Mammary microvascular endothelial cell (primary cell): ENCODE data around the gene HRG. TPM values are rescaled to one million over a fixed set of nuclear protein-coding genes. Genes with fewer than 3 reads are reported as not detected.

Experiments
- total RNA-seq: library from RNA; depleted of rRNA; stranded (reverse); fragments of >200 nt; gene quantifications from 2 replicates; pipeline ENCODE4 v1.2.3, GENCODE V29; 2015

Gene HRG, protein sequence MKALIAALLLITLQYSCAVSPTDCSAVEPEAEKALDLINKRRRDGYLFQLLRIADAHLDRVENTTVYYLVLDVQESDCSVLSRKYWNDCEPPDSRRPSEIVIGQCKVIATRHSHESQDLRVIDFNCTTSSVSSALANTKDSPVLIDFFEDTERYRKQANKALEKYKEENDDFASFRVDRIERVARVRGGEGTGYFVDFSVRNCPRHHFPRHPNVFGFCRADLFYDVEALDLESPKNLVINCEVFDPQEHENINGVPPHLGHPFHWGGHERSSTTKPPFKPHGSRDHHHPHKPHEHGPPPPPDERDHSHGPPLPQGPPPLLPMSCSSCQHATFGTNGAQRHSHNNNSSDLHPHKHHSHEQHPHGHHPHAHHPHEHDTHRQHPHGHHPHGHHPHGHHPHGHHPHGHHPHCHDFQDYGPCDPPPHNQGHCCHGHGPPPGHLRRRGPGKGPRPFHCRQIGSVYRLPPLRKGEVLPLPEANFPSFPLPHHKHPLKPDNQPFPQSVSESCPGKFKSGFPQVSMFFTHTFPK
- total RNA-seq, result not detected in 2 replicates

GRCh38 chr3:186665625-186666188 lies at the start of gene HRG:
TSS of gene HRG (plus strand) at chr3:186666014. CDS start at chr3:186666032, 18 bp downstream.

DNA sequence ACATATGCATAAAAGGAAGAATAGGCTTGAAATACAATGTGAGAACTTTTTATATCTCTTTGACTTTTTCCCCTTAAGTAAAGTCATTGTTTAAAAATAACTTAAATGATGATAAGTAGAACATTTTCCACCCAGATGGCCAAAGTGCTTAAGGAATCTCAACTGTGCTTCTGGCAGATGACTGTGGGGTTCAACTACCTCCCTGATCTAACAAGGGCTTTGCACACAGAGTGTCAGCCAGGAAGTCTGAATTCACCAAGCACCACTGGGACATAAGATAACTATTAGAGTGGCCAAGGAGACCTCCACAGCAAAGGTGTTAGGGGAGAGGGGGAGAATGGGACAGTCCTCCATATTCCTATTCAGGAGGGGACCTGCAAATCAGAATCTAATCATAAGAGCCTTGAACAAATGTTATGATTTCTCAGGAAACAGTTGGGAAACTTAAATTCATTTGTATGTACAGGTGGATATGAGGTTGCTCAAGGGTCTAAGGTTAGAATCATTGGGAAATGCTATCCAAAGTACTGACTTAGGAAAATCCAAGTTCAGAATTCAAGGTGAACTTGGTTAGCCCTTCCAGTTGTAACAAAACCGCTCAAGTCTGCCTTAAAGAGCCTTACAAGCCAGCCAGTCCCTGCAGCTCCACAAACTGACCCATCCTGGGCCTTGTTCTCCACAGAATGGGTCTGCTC lies 25.9 kb upstream of the HRG start, which contains the start of gene FETUB:
Gene FETUB, plus strand, starts transcription at position 622 of the 695 bp plus-strand sequence. Its CDS starts 62 bp downstream, at position 684.

GRCh38 chr3:186717039-186717457 lies 51.2 kb downstream of the HRG start, which contains the start of gene KNG1:
TSS of gene KNG1 (plus strand) at chr3:186717359. CDS start at chr3:186717543, 184 bp downstream.

Other genes with a start within 250 kb of the HRG start
- gene CRYGS, start 121.6 kb upstream of the HRG start, total RNA-seq, result 0.13 and 0.69 TPM in 2 replicates
- gene TBCCD1, start 98.7 kb upstream of the HRG start, total RNA-seq, result 14.5 and 16.3 TPM in 2 replicates
- gene DNAJB11, start 95.3 kb upstream of the HRG start, total RNA-seq, result 65.5 and 69.5 TPM in 2 replicates
- not detected in 2 replicates for gene AHSG, start 53.0 kb upstream of the HRG start, total RNA-seq
- not detected in 2 replicates for gene FETUB, start 25.6 kb upstream of the HRG start, total RNA-seq
- not detected in 2 replicates for gene KNG1, start 51.3 kb downstream of the HRG start, total RNA-seq
- gene EIF4A2, start 117.6 kb downstream of the HRG start, total RNA-seq, result 148 and 150 TPM in 2 replicates
- gene RFC4, start 140.5 kb downstream of the HRG start, total RNA-seq, result 25.7 and 39.4 TPM in 2 replicates
- gene ADIPOQ, start 176.7 kb downstream of the HRG start, total RNA-seq, result not detected in 2 replicates